GM12801 (cell line): ENCODE measurements around the gene PGAP1.

Experiments used
- CTCF ChIP-seq: IDR thresholded peaks from one replicate; pipeline ENCODE4 v1.5.1; 2011; ENCODE audit warnings: control low read depth; ENCODE audit not compliant: insufficient read length; ENCODE audit errors: extremely low read depth

Gene PGAP1

GRCh38 chr2:196823750-196824522, 102.6 kb downstream of the PGAP1 start:
- no peak for TF ChIP-seq CTCF

GRCh38 chr2:196821195-196821594, 105.3 kb downstream of the PGAP1 start:
- no peak for TF ChIP-seq CTCF

- no peak for TF ChIP-seq CTCF
Observed at GRCh38 chr2:196809260-196809659, 117.2 kb downstream of the PGAP1 start, which contains the start of gene C2orf66. Gene C2orf66 (minus strand): TSS chr2:196809355. CDS start chr2:196809336, 19 bp downstream.

DNA sequence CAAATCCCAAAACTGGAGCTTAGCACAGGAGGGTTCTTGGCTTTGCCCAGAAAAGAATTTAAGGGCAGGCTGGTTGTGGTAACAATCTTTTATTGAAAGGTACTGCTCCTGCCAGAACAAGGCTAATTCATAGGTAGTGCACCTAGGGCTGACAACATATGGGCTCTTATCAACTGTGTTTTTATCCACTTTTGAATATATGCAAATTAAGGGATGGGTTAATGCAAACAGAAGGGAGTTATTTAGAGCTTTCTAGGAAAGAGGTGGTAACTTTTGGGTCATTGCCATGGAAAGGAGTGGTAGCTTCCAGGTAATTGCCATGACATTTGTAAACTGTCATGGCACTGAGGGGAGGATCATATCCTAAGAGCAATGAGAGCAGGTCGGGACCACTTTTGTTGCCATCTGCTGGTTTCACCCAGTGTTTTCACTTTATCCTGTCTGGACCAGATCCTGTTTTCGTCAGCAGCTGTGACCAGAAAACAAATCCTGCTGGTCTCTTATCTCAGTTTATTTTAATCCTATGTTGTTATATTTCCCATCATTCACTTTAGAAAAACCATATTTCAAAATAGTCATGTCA, 118.3 kb downstream of the PGAP1 start:
- TF ChIP-seq CTCF, result no peak

GRCh38 chr2:196804381-196804780, 122.1 kb downstream of the PGAP1 start:
- no peak for TF ChIP-seq CTCF

DNA sequence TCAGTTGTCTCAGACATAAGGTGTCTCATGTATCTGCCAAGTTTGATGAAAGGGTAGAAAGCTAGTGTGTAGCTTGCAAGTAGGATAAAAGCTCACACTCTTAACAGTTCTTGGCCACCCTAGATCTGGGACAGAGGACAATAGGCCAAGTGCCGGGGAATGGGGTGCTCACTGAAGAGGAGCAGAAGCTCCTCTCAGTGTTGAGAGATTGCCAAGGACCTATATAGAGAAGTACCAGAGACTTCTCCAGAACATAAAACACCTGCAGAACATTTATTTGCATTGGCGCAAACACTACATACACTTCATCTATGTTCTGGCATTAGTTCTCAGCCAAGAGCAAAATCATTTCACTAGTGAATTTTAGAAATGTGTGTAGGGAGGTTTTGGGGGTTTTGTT, 124.1 kb downstream of the PGAP1 start:
- no peak for TF ChIP-seq CTCF

DNA sequence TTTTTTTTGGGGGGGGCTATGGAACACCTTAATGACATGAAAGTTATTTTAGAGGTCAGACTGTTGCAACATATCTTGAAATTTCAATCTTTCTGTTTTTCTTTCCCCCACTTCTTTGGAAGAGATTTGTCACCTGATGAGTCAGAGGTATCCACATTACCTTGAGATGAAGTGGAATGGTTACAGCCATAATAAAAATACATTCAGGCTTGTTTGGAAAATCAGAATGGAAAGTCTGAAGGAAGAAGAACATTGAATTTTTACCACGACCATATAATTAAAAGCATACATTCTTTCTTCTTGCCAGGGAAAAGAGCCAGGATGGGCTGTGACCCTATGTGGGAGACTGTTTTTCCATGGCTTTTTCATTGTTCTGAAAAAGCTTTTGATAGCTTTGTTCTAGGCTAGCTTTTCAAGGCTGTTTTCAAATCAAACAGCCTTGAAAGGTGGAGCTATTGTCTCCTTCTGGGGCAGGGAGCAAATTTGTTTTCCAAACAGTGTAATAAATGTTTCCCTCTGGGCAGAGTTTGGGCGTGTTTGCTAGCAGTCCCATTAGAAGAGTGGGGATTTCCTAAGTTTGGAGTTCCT, 124.7 kb downstream of the PGAP1 start:
- TF ChIP-seq CTCF, result no peak
